GM12864 (cell line): Measurements from ENCODE around the gene WDR59.

Source experiments
- DNase-seq: peaks from one replicate; pipeline ENCODE4 v3.0.0-alpha.2; 2011; ENCODE audit warnings: low read depth
- H3K4me3 ChIP-seq: 2 replicates; pipeline ENCODE4 v1.5.1; 2011; ENCODE audit warnings: mild to moderate bottlenecking, low read depth, low read length, control low read depth
- TF ChIP-seq, protein P1 (sequence below): IDR thresholded peaks from 2 replicates; pipeline ENCODE4 v1.5.1; 2011; ENCODE audit warnings: low read depth, mild to moderate bottlenecking, moderate library complexity, low read length, control low read depth, inconsistent platforms; ENCODE audit errors: missing control alignments

The WDR59 gene

DNA sequence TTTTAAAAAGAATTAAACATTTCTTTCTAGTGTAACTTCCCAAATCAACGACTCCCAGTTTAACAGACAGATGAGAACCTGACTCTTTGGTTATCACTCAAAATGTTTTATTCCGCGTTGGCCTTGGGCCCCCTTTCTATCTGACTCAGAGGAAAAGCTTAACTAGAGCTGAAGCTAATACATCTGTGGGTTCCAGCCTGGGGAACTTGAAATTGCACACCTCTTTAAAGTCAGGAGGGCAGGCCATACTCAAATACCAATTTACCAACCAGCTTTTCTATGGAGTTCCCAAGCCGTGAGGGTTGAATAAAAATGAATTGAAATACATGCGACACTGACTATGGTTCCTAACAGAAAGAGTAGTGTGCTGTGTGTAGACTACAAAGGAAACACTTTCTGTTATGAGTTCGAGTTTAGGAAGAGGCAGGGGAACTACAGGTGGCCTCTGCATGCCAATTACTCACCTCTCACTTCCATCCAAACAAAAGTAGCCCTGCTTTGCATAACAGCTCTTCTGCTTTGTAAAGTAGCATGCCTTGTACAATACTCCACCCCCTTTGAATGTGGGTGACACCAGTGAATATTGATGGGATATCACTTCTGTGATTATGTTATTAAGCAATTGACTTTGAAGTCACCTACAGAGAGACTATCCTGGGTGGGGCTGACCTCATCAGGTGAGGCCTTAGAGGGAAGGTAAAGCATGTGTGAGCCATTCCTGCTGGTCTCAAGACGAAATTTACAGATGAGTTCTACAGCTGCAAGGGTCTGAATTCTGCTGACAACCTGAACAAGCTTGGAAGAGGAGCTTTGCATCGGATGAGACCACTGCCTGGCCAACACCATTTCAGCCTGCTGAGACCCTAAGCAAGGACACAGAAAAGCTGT is 92.1 kb downstream of the WDR59 start:
- peak; percentile 53 for DNase-seq
- H3K4me3 ChIP-seq: no peak overlapping the region
- TF ChIP-seq, protein P1, sequence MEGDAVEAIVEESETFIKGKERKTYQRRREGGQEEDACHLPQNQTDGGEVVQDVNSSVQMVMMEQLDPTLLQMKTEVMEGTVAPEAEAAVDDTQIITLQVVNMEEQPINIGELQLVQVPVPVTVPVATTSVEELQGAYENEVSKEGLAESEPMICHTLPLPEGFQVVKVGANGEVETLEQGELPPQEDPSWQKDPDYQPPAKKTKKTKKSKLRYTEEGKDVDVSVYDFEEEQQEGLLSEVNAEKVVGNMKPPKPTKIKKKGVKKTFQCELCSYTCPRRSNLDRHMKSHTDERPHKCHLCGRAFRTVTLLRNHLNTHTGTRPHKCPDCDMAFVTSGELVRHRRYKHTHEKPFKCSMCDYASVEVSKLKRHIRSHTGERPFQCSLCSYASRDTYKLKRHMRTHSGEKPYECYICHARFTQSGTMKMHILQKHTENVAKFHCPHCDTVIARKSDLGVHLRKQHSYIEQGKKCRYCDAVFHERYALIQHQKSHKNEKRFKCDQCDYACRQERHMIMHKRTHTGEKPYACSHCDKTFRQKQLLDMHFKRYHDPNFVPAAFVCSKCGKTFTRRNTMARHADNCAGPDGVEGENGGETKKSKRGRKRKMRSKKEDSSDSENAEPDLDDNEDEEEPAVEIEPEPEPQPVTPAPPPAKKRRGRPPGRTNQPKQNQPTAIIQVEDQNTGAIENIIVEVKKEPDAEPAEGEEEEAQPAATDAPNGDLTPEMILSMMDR: no peak

DNA sequence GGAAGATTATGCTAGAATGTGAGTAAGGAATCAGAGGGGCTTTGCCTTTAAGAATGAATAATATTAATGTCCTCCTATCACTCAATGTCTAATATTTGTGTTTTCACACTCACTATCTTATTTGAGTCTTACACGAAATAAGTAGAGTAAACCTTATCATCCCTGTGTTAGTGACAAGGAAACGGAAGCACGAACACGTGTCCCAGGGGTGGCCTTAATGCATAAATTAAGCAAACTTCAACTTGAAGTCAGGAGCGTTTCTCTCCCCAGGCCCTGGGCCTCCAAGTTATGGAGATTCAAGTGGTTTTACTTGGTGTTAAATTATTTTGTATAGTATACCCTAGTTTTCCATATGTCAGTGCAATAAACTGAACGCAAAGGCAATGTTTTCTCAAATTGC is 96.0 kb downstream of the WDR59 start:
- no peak overlapping the region for H3K4me3 ChIP-seq
- TF ChIP-seq, protein P1: no peak
- DNase-seq: no peak

GRCh38 chr16:74888232-74888862 is 96.6 kb downstream of the WDR59 start:
- TF ChIP-seq, protein P1: no peak
- no peak overlapping the region for H3K4me3 ChIP-seq
- no peak for DNase-seq

GRCh38 chr16:74887084-74887483 is 97.8 kb downstream of the WDR59 start:
- no peak for DNase-seq
- TF ChIP-seq, protein P1: no peak
- no peak overlapping the region for H3K4me3 ChIP-seq

DNA sequence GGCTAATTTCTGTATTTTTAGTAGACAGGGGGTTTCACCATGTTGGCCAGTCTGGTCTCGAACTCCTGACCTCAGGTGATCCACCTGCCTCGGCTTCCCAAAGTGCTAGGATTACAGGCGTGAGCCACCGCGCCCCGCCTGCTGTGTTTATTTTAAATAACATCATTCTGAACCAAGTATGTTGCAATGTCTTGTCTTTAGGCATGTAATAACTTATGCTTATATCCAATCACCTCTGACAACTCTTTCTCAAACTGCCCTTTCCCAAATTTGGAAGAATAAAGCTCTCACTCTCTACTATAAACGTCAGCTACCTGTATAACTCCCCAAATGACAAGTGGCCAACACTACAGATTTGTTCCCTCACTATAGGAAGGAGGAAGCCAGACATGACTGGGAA is 107.2 kb downstream of the WDR59 start:
- no peak overlapping the region for H3K4me3 ChIP-seq
- TF ChIP-seq, protein P1: no peak
- no peak for DNase-seq

- no peak for DNase-seq
- H3K4me3 ChIP-seq: no peak overlapping the region
- TF ChIP-seq, protein P1: no peak
These were observed 109.9 kb downstream of the WDR59 start for GRCh38 chr16:74874912-74875546.
